Tracheal epithelial cell (primary cell): ENCODE measurements around the gene SLC25A31. TPM values are rescaled to one million over a fixed set of nuclear protein-coding genes. Genes with fewer than 3 reads are reported as not detected.

Source experiments
- total RNA-seq: library from RNA; depleted of rRNA; stranded (reverse); fragments of >200 nt; gene quantifications from 2 replicates; pipeline ENCODE4 v1.2.1, GENCODE V29; 2014

Gene SLC25A31
- under 0.01 TPM in 1 of 2 replicates, not detected in the other for total RNA-seq

GRCh38 chr4:127730142-127730913 is at the start of gene SLC25A31:
Gene SLC25A31 (plus strand): TSS chr4:127730400. CDS start chr4:127730546, 146 bp downstream.

GRCh38 chr4:127782275-127783025 is 52.2 kb downstream of the SLC25A31 start, which contains the start of gene HSPA4L:
Gene HSPA4L (plus strand): TSS chr4:127782322. CDS start chr4:127782551, 229 bp downstream.

Other genes starting within 250 kb of the SLC25A31 start
- 3.4 and 6.5 TPM in 2 replicates for gene INTU, start 97.4 kb upstream of the SLC25A31 start, total RNA-seq
- gene HSPA4L, start 51.9 kb downstream of the SLC25A31 start, total RNA-seq = 19.8 and 32.0 TPM in 2 replicates
- 2.4 and 6.6 TPM in 2 replicates for gene PLK4, start 150.5 kb downstream of the SLC25A31 start, total RNA-seq
- 15.3 and 17.1 TPM in 2 replicates for gene MFSD8, start 234.8 kb downstream of the SLC25A31 start, total RNA-seq
- 4.8 and 7.7 TPM in 2 replicates for gene ABHD18, start 235.0 kb downstream of the SLC25A31 start, total RNA-seq